Right lobe of liver (tissue), 6 donors: ENCODE measurements around the gene C5orf15. TPM values are rescaled to one million over a fixed set of nuclear protein-coding genes. Genes with fewer than 3 reads are reported as not detected.

Experiments used
- ATAC-seq, 4 donors: fragments of 200-7000 bp; cut with Tn5 transposase; one replicate each; pipeline ENCODE4 v1.9.1; 2020; ENCODE audit warnings: mild to moderate bottlenecking in 4 of 4, moderate library complexity in 4 of 4
- DNase-seq, 3 donors: peaks; one replicate each; pipeline ENCODE4 v3.0.0-alpha.2; 2020
- H3K27ac ChIP-seq, 3 donors: fragments of 200-600 bp; one replicate each; pipeline ENCODE4 v1.8.0; 2022
- H3K27me3 ChIP-seq, 2 donors: fragments of 200-600 bp; one replicate each; pipeline ENCODE4 v1.8.0; 2022
- H3K36me3 ChIP-seq, 4 donors: fragments of 200-600 bp; sonication (generic) in 1 of 4; one replicate each; pipeline versions ENCODE4 v1.5.1 to v1.8.0; 2017 to 2022; ENCODE audit warnings: control low read depth in 1 of 4
- H3K4me1 ChIP-seq, 4 donors: fragments of 200-600 bp; sonication (generic) in 1 of 4; one replicate each; pipeline versions ENCODE4 v1.5.1 to v1.8.0; 2017 to 2022; ENCODE audit warnings: control low read depth in 1 of 4
- H3K4me3 ChIP-seq, 3 donors: fragments of 200-600 bp; one replicate each; pipeline ENCODE4 v1.8.0; 2022
- H3K9me3 ChIP-seq, 4 donors: fragments of 200-600 bp; sonication (generic) in 1 of 4; one replicate each; pipeline versions ENCODE4 v1.5.1 to v1.8.0; 2017 to 2022; ENCODE audit warnings: control low read depth in 1 of 4
- POLR2A ChIP-seq: fragments of 450-650 bp; IDR thresholded peaks from one replicate; pipeline ENCODE4 v1.6.1; 2017; ENCODE audit warnings: antibody characterized with exemption, mild to moderate bottlenecking
- WGBS: methylation state at CpG from one replicate; pipeline ENCODE4 v1.1.6; 2018; ENCODE audit warnings: low coverage, low lambda C conversion rate; ENCODE audit not compliant: insufficient coverage; ENCODE audit errors: missing lambda C conversion rate; 5-methylcytosine and 5-hydroxymethylcytosine counted together
- intact Hi-C, 2 donors: fragments of 100-400 bp; cut with DNase I; formaldehyde crosslinking; loops; one replicate each; pipeline versions ENCODE4 v1.11.2 to v1.14.1; 2022
- total RNA-seq, 6 experiments: library from RNA; depleted of rRNA in 2 of 6; stranded (reverse); fragments of >200 nt in 2 of 6; fragmentation: NEBNext Ultra II Directional in 3 of 6; extraction: Animal tissue kit (Norgen Biotek cat#: 25700) in 3 of 6; gene quantifications; one replicate each; pipeline versions ENCODE4 v1.1.0 to v1.2.4, GENCODE V29; 2016 to 2023
- TF ChIP-seq, protein P1 (sequence below), 4 donors: fragments of 200-600 bp in 3 of 4; fragments of 450-650 bp in 1 of 4; IDR thresholded peaks; one replicate each; pipeline versions ENCODE4 v1.5.1 to v1.8.0; 2016 to 2022; ENCODE audit warnings: antibody characterized with exemption in 4 of 4, mild to moderate bottlenecking in 2 of 4
- donor health status: DM: no; HTN: yes; CAD: no.
- donor health status: DM: no; HTN: no; CAD: no.
- donor health status: DM: no; HTN: no; CAD: no.
- donor health status: DM: no; HTN: yes; CAD: no.
- donor health status: DM: no; HTN: yes; CAD: no.

C5orf15 gene
- total RNA-seq, 6 experiments from 2014 or later: 15.0 to 37.5 (median 24.4) TPM

DNA sequence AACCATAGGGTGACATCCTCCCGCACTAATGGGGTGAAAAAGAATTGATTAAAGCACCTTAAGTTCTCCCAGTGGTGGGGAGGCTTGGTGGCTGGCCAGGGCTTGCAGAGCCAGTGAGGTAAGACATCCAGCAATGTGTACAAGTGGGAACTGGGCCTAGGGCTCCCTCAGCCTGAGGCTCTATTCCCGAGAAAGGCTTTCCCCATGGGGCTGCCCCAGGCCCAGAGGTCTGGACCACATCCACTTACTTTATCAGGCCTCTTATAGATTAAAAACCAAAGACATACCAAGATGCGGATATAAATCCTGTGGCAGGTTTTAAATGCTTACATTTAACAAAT is 35.3 kb downstream of the C5orf15 start:
- Histone ChIP-seq H3K27me3 (no peaks in the 10 kb centered on the region), H3K27ac (no peak overlapping the region), H3K9me3 (no peaks in the 10 kb centered on the region), H3K4me3 (no peak overlapping the region), H3K4me1 (no peaks in the 10 kb centered on the region), H3K36me3 (no peaks in the 10 kb centered on the region)
- DNase-seq (no peak), ATAC-seq (no peak)
- TF ChIP-seq POLR2A: no peak
- TF ChIP-seq, protein P1, sequence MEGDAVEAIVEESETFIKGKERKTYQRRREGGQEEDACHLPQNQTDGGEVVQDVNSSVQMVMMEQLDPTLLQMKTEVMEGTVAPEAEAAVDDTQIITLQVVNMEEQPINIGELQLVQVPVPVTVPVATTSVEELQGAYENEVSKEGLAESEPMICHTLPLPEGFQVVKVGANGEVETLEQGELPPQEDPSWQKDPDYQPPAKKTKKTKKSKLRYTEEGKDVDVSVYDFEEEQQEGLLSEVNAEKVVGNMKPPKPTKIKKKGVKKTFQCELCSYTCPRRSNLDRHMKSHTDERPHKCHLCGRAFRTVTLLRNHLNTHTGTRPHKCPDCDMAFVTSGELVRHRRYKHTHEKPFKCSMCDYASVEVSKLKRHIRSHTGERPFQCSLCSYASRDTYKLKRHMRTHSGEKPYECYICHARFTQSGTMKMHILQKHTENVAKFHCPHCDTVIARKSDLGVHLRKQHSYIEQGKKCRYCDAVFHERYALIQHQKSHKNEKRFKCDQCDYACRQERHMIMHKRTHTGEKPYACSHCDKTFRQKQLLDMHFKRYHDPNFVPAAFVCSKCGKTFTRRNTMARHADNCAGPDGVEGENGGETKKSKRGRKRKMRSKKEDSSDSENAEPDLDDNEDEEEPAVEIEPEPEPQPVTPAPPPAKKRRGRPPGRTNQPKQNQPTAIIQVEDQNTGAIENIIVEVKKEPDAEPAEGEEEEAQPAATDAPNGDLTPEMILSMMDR (IDR thresholded peaks at IDR 0.05): no peak
- intact Hi-C loops: no loop called here
- WGBS: 56% methylated on average over 3 of the region's 3 CpGs

DNA sequence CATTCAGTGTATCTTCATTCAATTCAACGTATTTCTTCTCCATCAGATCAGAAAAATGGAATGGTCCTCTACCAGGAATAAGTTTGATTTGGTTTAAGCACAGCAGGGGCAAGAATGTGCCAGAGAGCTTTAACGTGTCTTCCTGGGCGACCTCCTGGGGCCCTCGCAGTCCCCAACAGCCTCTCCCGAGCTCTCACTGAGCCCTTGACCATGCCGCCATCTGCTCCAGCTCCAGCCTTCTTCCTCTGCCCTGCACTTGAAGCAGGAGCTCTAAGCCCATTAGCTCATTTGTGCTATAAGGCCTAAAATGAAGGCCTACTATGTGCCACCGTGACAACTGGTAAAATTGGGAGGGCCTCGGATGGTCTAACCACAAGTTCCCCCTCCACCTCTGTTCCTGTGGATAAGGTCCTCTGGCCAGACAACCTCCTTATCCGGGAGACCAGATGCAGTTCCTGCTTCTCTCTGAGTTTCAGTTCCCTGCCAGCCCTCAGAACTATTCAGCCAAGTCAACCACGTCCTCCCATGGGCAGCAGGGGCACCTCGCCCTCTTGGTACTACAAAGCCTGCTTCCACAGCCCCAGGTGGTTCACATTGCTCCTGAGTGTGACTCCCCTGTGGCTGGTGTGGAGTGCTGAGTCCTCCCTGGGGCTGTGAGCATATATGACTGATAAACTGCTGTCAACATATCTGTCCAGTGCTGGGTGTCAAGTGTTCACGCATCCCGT is 35.8 kb downstream of the C5orf15 start:
- 73% methylated on average over 5 of the region's 13 CpGs for WGBS

DNA sequence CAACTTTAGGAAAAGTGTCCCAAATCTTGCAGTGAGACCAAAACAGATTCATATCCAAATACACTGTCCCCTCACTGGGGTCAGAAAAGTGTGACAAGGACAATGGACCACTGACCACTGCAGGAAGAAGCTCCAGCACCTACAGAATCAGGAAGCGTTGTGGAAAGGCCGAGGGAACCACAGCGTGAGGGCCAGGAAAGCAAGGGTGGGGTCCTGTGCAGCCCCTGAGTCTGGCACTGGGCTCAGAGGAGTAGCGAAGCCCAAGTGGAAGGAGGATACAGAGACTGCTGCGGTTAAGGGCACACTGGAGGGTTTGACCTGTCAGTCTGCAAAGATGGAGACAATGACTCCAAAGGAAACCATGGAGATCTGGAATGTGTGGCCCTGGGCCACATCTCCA is 36.9 kb downstream of the C5orf15 start:
- WGBS: 50% methylated on average over 2 of the region's 5 CpGs
- intact Hi-C loops: no loop called here
- no peaks in the 10 kb centered on the region for H3K27me3 ChIP-seq

More for the DNA sequence above, 35.8 kb downstream of the C5orf15 start:
- no peak overlapping the region for H3K27ac ChIP-seq
- TF ChIP-seq, protein P1 (IDR thresholded peaks at IDR 0.05): no peak
- TF ChIP-seq POLR2A: no peak
- H3K36me3 ChIP-seq: no peaks in the 10 kb centered on the region
- H3K4me3 ChIP-seq: no peak overlapping the region
- no peak for DNase-seq
- H3K4me1 ChIP-seq: no peaks in the 10 kb centered on the region
- intact Hi-C loops: no loop called here
- peak; percentile 29 to 55 (median 32) for ATAC-seq
- H3K9me3 ChIP-seq: no peaks in the 10 kb centered on the region
- H3K27me3 ChIP-seq: no peaks in the 10 kb centered on the region

DNA sequence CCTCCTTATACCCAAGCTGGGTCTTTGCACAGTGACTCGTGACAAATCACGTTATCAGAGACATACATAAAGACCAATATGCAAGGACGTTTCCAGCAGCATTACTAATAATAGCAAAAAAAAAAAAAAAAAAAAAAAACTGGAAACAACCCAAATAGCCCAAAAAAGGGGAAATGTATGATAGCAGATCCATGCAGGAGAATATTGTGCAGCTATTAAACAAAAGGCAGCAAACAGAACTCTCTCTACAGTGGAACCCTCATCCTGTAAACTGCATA is 37.7 kb downstream of the C5orf15 start:
- no peak overlapping the region for H3K4me3 ChIP-seq
- no peaks in the 10 kb centered on the region for H3K9me3 ChIP-seq
- no peak overlapping the region for H3K27ac ChIP-seq
- intact Hi-C loops: no loop called here
- H3K27me3 ChIP-seq: no peaks in the 10 kb centered on the region
- ATAC-seq: no peak
- H3K4me1 ChIP-seq: peaks cover 0 to 8% (median 0%) of the 10 kb centered on the region in 4 donors
- no peak for TF ChIP-seq POLR2A
- TF ChIP-seq, protein P1 (IDR thresholded peaks at IDR 0.05): no peak
- no peak for DNase-seq
- H3K36me3 ChIP-seq: no peaks in the 10 kb centered on the region
- WGBS: 56% methylated on average over 3 of the region's 3 CpGs

More for the DNA sequence above, 36.9 kb downstream of the C5orf15 start:
- Histone ChIP-seq H3K36me3 (no peaks in the 10 kb centered on the region), H3K4me1 (peaks cover 0 to 8% (median 0%) of the 10 kb centered on the region in 4 donors), H3K27ac (no peak overlapping the region), H3K4me3 (no peak overlapping the region), H3K9me3 (no peaks in the 10 kb centered on the region)
- no peak for DNase-seq
- TF ChIP-seq, protein P1 (IDR thresholded peaks at IDR 0.05): no peak
- TF ChIP-seq POLR2A: no peak
- no peak for ATAC-seq
